HG03521 (cell line): ENCODE results near the gene ZC3H12C.

ENCODE experiments used
- ATAC-seq: cut with Tn5 transposase; IDR thresholded peaks from one replicate; pipeline ENCODE4 v1.9.1; 2021; ENCODE audit warnings: mild to moderate bottlenecking, moderate library complexity; ENCODE audit not compliant: unreplicated experiment

The ZC3H12C gene

DNA sequence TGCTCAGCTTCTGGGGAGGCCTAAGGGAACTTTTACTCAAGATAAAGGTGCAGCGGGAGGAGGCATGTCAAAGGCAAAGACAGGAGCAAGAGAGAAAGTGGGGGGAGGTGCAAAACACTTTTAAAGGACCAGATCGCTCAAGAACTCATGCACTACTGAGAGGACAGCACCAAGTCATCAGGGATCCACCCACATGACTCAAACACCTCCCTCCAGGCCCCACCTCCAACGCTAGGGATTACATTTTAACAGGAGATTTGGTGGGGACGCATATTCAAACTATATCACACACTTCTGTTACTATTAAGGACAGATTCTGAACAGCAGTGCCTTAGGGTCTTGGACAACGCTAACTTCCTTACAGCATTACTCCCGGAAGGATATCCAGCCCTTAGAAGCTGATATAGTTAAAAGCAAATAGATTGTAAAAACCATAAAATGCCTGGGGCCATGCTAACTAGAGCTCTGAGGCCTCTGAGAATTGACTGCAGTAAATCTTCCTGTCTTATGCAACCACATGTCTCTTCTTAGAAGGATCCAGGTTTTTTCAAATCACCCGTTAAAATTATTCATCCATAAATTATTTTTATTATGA lies 16.7 kb upstream of the ZC3H12C start:
- ATAC-seq, result no peak

DNA sequence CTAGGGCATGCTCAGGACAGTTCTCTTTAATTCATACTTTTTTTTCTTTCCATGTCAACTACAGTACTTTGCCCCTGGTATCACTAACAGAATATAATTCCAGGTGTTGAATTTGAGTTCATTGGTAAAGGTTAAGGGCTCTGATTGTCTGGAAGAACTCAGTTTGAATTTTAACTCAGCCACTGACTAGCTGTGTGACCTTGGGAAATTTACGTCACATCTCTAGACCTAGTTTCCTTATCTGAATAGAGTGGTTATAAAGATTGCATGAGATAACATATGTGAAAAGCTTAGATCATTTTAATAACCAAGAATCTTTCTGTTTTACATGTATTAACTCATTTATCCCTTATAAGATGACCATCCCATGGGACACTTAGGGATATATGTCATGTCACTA lies 15.8 kb upstream of the ZC3H12C start:
- ATAC-seq, result no peak

GRCh38 chr11:110077831-110078325 lies 15.3 kb upstream of the ZC3H12C start:
- ATAC-seq, result peak; percentile 94

DNA sequence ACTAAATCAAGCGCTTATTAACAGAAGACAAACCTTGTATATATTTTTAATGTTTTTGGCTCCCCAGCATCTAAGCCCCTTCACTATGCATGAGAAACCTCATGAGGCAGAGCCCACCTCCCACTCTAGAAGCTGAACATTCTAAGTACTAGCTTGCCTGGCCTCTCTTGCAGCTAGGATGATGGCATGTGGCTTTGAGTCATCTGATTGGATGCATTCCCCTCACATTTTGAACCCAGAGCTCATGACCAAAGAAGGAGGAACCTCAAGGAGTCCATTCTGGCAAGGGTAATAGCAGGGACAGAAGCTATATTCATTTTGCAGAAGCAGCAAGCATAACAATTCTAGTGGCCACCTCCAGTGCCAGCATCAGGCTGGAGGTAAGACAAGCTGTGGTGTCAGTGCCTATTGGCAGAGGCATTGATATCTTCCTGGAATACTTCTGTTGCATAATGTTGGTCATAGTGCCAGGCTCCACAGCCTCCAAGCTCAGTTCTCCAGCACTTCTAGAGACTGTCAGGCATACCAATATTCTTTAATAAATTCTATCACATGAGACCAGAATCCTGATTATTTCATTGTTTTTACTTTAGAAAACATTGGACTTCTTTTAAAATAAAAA lies 14.2 kb upstream of the ZC3H12C start:
- ATAC-seq, result no peak

DNA sequence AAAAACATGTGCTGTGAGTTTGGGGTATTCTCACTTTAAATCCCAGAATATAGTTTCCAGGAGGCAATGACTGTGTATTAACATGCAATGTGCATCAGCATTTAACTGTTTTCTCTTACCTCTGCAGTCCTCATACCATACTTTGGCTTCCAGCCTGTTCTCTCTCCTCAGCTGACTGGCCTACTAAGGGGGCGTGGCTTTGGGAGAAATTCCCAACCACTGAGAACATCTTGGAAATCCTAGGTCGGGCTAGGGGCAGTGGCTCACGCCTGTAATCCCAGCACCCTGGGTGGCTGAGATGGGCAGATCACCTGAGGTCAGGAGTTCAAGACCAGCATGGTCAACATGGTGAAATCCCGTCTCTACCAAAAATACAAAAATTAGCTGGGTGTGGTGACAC lies 13.5 kb upstream of the ZC3H12C start:
- no peak for ATAC-seq

- ATAC-seq, result no peak
These were observed 11.5 kb upstream of the ZC3H12C start for GRCh38 chr11:110081462-110082376.

DNA sequence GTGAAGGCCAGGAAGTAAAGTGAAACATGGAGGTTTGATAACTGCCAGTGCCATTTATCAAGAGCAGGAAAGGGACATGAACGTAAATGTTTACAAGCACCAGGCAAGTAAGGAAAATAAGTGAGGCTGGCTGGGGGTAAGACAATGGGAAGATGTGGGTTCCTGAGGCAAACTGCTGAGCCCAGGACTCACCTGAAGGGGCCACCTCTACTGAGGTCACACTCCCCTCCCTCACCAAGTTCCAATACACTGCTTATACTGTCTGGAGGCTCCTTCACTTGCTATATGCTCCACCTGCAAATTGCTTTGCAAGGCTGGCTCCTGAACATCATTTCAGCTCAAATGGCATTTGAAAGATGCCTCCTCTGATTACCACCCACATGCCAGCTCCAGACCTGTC lies 10.3 kb upstream of the ZC3H12C start:
- ATAC-seq, result no peak

GRCh38 chr11:110085255-110085838 lies 7.8 kb upstream of the ZC3H12C start:
- no peak for ATAC-seq

- ATAC-seq, result no peak
These were observed 6.3 kb upstream of the ZC3H12C start for GRCh38 chr11:110086892-110087309.

DNA sequence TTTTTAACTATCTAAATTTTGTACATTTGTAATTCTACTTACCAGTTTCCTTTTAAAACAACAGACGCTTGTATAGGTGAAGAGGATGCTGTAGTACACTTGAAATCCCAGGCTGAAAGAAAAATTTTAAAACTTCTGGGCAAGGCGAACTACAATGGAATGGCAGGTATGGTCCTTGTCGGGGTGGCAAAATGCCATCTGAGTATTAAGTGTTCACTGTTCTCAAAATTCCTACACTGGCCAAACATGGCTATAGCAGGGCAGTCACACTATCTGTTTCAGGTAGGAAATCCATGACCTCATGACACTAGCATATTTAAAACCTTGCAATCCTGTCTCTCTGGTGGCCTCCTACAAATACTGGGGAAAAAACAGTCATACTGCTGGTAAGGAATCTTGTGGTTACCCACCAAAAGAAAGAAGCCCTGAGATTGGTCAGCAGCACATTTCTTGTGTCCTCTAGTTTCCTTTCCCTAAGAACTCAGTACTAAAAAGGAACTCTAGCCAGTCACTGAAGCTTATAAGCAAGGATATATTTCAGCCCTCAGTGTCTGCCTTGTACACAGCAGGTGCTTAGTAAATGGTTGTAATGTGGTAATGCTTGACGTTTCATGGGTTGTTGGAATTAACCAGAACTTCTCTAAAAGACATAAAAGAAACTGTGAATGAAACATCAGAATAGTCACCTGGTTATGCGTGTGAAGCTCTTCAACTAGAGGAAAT lies 5.2 kb upstream of the ZC3H12C start:
- no peak for ATAC-seq

DNA sequence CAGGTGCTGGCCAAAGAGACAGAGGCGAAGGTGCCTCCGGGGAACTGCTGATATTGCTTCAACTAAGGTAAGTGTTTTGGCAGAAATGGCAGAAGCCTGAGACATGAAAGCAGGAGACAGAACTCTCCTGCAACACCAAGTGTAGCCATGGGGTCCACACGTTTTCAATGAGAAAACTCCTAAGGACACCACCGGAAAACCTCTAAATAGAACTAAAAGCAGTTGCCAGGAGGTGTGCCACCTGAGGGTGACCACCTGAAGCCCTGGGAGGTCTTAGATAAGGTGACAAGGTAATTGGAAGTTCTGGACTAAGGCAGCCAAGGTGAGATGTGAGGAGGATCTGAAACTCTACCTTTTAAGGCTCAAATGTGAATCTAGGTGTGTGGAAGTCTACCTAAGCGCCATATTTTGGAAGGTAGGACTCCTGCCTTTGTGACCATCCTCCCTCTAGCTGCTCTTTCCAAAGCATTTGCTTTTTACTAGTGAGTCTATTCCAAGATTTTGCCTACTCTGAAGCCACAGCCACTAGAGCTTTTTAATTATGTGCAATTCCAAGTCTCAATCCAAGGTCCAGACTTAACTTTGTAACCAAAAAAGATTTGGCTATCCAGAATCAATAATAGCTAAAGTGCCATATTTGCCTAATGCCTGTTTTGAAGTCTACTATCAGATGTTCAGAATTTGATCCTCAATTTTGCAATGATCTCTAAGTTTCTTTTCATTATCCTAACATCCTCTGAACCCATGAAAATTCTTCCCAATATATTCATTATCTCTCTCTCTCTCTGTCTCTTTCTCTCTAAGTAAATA lies 4.5 kb upstream of the ZC3H12C start:
- no peak for ATAC-seq

DNA sequence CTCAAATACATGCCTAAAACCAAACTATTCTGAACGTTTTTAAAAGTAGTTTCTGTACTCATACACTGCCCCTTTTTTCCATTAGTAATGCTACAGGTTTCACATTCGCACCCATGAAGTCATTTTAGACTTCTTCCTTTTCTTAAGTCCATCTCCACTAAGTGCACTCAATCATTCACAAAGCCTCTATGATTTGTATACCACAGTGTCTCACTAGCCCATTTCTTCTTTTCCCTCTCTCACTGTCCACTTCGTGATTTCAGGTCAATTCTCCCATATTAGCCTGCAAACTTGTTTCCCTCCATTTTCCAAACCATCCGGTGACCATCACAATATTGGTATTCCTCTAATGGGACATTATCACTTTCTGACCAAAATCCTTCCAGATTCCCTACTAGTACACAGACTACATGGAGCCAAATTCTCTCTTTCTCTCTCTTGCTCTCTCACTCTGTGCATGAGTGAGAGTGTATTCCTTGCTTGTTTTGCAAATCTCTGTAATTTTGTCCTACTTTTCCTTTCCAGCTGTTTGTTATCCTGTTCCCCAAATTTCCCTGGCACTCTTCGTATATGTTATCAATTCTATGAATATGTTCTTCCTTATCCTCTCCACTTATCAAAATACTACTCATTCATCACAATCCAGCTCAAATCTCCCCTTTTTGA lies 3.4 kb upstream of the ZC3H12C start:
- no peak for ATAC-seq

DNA sequence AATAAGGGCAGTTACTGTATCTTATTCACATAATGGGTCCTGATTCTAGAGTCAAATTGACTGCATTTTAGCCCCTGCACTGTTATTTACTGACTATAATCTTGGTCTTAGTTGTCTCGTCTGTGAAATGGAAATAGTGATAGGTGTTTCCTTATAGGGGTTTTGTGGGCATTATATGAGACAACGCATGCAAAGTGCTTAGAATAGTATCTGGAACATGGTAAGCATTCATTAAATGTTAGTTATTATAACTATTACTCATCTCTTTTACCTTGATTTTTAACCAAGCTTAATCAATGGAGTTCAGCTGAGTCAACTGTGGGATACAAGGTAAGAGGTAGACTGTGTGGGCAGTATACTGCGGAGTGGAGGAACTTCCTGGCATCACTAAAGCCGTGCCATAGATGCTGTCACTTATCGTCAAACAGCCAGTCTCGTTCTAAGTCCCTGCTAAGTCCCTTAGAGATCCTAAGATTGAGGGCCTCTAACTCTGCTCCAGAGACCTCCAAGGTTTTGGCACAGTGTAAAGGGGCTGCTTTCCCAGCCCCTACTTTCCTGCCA lies 2.6 kb upstream of the ZC3H12C start:
- ATAC-seq, result no peak

DNA sequence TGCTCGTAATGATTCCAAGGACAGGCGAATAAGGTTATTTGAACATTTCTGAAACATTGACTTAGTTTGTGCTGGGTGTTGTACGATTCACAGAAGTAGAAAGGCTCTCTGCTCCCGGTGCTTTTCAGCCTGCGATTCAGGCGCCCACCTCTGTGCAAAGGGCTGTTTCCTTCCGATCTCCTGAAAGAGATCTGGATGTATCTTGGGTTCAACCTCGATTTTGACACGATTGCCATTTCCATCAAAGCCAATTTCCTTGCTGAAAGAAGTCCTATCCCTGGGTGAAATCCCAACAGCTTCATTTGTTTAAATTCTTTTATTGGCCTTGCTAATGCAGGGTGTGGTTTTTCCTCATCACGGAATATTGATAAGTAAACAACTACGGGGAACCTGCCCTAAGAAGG lies 1.1 kb upstream of the ZC3H12C start:
- no peak for ATAC-seq

DNA sequence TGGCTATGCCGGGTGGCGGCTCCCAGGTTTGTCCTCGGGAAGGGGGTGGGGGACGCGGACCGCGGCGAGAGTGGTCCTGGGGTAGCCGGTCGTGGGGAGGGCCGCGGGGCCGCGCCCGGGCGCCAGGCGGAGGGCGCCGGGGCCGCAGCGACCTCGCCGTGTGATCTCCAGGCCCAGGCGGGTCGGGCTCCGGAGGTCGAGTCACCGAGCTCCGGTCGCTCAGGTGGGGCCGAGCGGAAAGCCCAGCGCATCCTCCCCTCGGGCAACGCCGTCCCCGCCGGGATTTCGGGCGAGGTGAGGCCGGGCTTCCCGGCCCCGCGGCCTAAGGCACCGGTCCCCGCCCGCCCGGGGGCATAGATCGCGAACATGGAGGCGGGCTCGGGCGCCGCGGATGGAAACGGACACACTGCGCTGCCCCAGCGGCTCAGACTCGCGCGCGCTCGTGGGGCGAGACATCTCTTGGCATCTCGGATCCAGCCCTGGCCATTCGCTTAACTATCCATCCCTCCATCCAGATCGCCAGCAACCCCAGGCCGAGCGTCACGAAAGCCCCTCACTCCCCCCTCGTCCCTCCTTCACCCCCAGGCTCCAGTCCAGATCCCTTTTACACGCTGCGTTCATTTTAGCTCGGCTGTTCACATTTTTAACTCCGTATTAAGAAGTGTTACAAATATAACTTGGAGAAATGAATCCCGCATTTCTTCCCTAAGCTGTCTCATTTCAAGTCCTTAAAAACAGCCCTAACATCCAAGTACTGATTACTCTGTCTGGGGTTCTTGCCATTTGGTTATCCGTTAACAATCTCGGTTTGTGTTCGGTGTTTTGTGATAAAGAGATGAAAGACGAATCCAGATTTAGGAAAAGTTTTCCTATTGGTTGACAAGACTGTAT lies 460 bp downstream of the ZC3H12C start:
- peak; percentile 24 for ATAC-seq

DNA sequence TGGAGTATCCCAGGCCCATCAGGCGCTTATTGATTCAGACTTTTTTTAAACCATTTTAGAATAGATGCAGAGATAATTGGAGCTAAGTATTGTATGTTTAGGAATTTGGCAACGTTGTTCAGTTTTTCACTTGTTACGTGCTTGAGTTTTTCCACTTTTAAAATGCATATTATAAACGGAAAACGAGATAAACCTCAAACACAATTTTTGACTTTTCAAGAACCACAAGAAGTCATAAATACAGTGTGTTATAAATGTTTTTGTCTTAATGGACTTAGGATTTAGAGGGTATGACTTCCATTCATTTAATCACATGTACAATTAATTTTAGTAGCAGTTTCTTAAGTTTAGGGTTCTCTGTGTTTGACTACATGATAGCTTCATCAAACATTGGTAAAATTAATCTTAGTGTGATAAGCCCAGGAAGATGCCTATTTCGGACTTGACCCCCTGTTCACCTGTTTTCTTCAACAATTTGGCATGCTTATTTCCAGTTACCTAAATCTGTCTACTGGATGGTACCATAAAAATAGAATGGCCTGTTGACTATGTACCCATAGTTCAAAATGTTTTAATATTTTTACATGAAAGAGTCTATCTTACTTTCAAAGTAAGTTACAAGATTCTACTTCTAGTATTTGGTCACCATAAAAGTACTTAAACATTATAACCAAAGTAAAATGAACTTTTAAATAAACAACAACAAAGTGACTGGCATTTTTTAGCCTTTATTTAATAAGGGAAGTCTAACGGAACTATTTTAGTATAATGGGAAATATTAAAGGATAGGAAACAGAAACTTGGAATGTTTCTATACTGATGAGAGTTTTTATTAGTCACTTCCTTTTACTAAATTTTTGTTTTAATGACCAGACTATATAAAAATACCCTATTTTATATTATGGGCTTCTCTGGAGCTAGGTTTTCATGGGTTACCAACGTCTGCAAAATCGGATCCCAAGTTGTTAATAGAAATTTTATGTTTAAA lies 1.4 kb downstream of the ZC3H12C start:
- no peak for ATAC-seq

- ATAC-seq, result no peak
These were observed 2.4 kb downstream of the ZC3H12C start for GRCh38 chr11:110095554-110095953.
